Gastrocnemius medialis (tissue), 4 donors: ENCODE results near the gene TPO.

ENCODE experiments used
- CTCF ChIP-seq, 5 experiments: fragments of 450-650 bp in 3 of 5; fragments of 200-600 bp in 2 of 5; sonication (generic) in 2 of 5; IDR thresholded peaks in 4 of 5; conservative IDR thresholded peaks in 1 of 5; 1 replicate in 4 of 5; 2 replicates in 1 of 5; pipeline ENCODE4 v1.5.1; 2016 to 2019; ENCODE audit warnings: antibody characterized with exemption in 5 of 5, mild to moderate bottlenecking in 3 of 5, moderate library complexity in 3 of 5
- POLR2A ChIP-seq, 2 donors: fragments of 450-650 bp; IDR thresholded peaks; one replicate each; pipeline ENCODE4 v1.6.1; 2017; ENCODE audit warnings: antibody characterized with exemption in 2 of 2, mild to moderate bottlenecking in 2 of 2, moderate library complexity in 2 of 2

GRCh38 chr2:1557467-1557820 is 144.2 kb downstream of the TPO start:
- TF ChIP-seq CTCF (IDR thresholded peaks at IDR 0.05 in 4 of 5, conservative IDR thresholded peaks at IDR 0.05 in 1 of 5): no peak
- no peak for TF ChIP-seq POLR2A (IDR thresholded peaks at IDR 0.05)
